GM21723 (cell line): ENCODE measurements around the gene TMEM245.
"Not testable (repeated sequence)": the region's sequence is repeated elsewhere in the genome, so short reads cannot be mapped to it uniquely, and the experiment has no call there.

Experiments used
- ATAC-seq: cut with Tn5 transposase; IDR thresholded peaks from one replicate; pipeline ENCODE4 v1.9.1; 2021; ENCODE audit warnings: mild to moderate bottlenecking, moderate library complexity; ENCODE audit not compliant: unreplicated experiment

Gene TMEM245

GRCh38 chr9:109072133-109072692, 47.5 kb downstream of the TMEM245 start:
- ATAC-seq: no peak

DNA sequence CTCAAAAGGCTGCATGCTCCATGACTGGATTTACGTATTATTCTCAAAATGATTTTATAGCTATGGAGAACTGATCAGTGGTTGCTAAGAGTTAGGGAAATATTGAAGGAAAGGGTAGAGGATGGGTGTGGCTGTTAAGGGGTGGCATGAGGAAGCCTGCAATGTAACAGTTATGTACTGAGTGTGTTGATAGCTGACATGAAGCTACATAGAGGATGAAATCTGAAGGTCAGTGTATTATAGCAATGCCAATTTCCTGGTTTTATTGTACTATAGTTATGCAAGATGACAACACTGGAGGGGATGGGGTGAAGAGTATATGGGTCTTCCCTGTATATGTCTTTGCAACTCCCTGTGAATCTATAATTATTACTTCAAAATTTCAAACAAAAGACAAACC, 51.0 kb downstream of the TMEM245 start:
- no peak for ATAC-seq

DNA sequence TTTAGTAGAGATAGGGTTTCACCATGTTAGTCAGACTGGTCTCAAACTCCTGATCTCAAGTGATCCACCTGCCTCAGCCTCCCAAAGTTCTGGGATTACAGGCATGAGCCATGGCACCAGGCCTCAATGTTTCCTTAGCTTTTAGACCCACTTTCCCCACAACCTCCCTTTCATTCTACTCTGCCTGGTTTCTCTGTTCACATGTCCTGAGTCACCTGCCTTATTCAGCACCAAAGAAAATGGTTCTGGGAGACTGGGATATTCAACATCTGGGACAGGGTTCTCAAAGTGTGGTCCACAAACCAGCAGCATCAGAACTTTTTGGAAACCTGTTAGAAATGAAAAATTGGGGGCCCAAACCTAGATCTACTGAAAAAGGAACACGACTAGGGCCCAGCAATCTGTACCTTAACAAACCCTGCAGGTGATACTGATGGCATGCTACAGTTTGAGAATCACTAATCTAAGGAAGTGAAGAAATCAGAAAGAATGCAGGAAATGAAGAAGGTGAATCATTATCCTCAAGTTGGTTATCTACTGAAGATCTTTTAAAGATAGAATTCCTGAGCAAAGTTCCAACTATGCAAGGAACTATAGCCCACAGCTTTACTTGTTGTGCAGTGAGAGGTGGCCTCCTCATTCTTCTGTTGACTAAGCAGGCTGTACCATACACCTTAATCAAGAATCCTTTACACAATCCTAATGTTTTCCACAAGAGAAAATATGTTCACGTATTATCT, 54.6 kb downstream of the TMEM245 start:
- no peak for ATAC-seq

DNA sequence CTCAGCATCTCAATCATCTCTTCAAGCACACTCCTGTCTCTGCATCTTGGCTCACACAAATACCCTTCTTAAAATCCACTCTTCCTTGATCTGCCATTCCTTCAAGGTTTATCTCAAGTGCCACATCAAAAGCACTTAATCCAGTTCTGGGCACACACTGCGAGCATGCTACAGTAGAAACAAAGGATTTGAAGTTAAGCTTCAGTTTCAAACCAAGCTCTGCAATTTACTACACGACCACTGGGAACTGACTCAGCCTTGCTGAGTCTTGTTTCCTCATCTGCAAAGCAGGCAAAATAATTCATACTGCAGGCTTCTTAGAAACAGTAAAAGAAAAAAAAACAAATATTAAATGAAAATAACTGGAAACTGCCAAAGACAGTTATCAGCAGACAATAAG, 56.0 kb downstream of the TMEM245 start:
- no peak for ATAC-seq

DNA sequence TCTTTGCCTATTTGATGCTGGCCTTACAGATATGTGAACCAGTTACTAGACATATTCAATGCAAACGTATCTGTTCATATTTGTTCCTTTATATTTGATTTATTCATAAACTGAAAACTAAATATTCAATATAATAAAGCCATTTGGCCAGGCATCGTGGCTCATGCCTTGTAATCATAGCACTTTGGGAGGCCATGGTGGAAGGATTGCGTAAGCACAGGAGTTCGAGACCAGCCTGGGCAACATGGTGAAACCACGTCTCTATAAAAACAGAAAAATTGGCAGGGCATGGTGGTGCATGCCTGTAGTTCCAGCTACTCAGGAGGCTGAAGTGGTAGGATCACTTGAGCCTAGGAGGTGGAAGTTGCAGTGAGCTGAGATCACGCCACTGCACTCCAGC, 57.2 kb downstream of the TMEM245 start:
- ATAC-seq: no peak

DNA sequence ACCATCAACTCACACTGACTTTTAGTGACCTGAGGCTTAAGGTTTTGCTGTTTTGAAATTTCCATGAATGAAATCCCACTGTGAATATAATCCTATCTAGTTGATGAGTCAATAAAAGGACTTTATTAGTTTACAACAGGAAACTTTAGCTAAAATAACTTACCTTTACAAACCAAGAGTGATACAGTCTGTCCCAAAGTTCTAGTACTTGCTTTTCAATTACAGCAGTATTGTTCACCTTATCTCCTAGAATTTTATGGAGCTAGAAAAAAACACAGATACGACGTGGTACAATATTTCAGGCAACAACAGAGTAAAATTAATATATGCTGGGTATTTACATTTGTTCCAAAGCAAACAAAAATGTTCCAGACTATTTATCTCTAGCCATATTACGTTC, 59.6 kb downstream of the TMEM245 start:
- ATAC-seq: no peak

DNA sequence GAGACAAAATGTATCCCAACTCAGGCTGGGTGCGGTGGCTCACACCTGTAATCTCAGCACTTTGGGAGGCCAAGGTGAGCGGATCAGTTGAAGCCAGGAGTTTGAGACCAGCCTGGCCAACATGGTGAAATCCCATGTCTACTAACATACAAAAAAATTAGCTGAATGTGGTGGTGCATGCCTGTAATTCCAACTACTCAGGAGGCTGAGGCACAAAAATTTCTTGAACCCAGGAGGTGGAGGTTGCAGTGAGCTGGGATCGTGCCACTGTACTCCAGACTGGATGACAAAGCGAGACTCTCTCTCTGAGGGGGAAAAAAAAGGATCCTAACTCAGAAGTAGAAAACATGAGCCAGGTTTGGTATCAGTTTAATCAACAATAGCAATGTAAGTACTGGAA, 66.6 kb downstream of the TMEM245 start:
- not testable (repeated sequence) for ATAC-seq

DNA sequence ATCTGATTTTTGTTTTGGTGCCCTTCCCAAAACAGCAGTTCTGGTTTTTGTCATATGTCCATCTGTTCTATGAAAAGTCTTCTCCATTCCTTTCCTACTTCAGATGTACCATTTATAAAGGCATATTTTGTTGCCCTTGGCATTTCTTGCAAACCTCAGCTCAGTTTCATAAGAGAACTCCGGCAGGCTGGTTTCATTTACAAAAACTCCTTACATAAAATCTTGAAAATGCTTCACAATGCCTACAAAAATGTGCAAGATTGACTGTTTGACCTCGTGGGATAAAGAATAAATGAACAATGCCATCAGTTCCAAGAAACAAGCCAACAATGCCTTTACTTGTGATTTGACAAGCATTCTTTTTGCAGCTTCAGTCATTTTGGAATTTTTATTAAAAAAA, 67.3 kb downstream of the TMEM245 start:
- ATAC-seq: no peak

DNA sequence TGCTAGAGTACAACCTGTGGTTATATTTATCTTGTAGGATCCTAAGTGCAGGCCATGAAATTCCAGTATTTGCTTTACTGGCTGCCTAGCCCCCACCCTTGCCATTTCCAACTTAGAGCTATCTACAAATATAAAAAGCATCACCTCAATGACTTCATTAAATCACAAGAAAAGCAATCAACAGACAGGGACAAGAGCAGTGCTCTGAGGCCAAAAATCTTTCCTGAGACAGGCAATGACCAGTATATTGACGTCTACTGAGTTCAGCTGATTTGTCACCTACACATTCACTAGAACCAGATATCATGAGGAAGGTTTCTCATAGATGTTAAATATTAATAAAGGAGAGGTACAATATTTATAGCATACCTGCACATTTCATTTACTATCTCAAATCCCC, 68.0 kb downstream of the TMEM245 start:
- ATAC-seq: no peak

DNA sequence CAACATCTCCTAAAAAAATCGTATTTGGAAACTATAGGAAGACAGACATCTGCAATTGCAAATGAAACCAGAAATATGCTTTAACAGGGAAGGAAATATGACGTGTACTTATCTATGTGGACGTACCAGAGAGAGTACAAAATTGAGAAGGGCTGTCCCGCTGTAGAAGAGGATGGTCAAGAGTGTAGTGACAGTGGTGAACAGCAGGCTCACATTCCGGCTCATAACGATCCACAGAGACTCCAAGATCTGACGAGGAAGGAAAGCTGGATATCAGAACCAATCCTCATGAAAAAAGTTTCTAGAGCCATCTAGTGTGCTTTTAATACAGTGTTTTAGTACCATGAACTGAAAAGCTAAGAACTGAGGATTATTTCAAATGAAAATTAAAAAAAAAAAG, 69.3 kb downstream of the TMEM245 start:
- ATAC-seq: no peak

GRCh38 chr9:109048822-109049221, 70.9 kb downstream of the TMEM245 start:
- no peak for ATAC-seq

DNA sequence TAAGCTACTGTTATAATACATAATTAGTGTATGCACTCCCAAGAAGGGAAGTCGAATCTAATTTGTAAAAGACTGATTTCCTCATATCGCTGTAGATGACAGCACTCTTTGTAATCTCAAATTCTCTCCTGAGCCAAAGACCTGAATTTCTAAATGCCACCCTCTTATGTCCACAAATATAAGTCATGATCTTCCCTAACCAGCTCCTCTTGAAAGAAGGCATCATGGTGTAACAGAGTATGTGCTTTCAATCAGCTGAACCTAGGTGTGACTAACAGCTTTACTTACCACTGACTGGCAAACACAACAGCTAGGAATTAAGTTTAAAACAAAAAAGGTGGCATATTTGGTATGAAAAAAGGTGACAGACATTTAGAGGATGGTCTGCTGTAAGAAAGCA, 72.5 kb downstream of the TMEM245 start:
- no peak for ATAC-seq

DNA sequence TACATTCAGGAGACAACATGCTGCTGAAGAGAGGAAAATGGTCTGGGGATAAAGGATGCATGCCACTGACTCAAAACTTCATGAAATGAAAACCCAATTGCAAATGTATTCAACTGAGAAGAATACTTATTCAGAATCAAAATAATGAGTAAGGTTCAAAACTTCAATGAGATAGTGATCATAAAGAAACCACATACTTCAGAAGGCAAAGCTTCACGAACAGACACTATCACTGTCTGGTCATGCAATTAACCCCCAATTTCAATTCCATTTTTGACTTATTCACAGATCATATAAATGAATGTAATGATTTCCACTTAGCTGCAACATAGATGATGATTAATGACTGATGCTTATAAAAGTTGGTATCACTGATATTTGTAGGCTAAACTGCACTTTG, 73.4 kb downstream of the TMEM245 start:
- ATAC-seq: no peak

GRCh38 chr9:109043578-109043977, 76.2 kb downstream of the TMEM245 start:
- ATAC-seq: no peak

DNA sequence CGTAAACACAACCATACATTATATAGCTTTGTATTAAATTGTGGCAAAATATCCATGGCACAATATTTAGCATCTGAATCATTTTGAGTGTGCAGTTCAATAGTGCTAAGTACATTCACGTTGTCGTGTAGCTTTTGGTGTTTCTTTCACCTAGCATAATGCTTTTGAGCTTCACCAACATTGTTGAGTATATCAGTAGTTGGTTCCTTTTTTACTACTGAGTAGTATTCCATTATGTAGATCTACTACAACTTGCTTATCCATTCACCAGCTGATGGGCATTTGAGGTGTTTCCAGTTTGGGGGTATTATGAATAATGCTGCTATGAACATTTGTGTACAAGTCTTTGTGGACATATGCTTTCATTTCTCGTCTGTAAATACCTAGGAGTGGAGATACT, 79.2 kb downstream of the TMEM245 start:
- no peak for ATAC-seq

- ATAC-seq: no peak
Measured at GRCh38 chr9:109039539-109039938, 80.2 kb downstream of the TMEM245 start.

DNA sequence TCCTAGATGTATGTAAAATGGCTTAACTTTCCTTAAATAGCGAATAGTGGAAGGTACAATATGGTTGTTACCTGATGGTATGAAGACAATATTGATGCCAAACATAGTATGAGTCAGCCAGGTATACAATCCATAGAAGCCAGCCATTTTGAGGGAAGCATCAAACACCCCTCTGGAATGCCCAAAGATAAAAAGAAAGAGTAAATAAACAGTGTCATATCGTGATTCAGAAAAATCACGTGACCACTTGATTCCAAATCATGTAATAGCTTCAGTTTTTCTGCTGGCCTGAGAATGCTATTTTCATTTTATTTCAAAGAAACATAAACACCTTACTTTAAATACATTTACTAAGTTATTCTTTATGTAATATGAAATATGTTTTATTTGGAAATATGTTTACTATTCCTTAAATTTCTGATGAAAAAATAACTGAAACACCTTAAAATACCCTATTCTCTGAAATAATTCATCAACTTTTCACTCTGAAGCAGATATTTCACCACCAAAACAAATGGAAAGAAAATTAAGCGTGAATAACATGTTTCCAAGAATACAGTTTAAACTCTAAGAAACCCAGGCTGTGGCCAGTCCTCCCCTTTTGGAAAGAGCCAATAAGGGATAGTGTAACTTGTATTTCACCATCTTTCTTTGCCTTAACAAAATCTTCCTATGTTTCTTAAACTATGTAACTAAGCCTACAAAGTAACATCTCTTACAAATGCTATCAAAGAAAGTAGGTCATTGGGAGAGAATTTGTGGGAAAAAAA, 81.6 kb downstream of the TMEM245 start:
- no peak for ATAC-seq

DNA sequence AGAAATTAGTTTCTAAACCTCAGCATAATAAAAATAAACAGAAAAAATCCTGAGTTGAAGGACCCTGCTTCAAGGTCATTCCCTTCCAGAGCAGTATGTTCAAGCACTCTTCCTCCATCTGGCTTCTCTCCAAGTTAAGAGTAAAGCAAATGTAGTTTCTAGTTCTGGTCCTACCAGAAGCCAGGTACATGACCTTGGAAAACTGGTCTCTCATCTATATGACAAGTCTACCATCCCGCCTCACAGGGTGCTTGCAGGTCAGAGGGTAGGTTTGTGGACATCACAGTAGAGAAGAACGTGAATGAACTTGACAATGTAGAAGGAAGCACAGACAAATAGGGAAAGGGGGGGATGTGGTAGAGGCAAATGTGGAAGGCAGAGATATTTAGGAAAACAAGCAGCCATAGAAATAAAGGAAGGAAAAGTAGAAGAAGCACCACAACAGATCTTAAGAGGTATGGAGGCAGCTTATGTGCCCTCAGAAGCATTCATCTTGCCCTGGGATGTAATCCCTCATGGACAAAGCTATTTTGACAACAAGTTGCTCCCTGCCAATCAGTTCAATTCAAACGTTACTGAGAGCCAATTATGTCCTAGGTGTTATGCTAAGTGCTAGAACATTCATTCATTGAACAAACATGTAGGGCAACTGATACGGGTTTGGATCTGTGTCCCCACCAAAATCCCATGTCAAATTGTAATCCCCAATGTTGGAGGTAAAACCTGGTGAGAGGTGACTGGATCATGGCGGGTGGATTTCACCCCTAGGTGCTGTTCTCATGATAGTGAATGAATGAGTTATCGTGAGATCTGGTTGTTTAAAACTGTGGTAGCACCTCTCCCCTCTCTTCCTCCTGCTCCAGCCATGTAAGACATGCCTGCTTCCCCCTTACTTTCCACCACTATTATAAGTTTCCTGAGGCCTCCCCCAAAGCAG, 82.7 kb downstream of the TMEM245 start:
- no peak for ATAC-seq

GRCh38 chr9:109035684-109036423, 83.9 kb downstream of the TMEM245 start:
- ATAC-seq: no peak

GRCh38 chr9:109033941-109034700, 85.6 kb downstream of the TMEM245 start:
- ATAC-seq: no peak
